ENCODE results near the gene RTN4. TPM values are rescaled to one million over a fixed set of nuclear protein-coding genes. Genes with fewer than 3 reads are reported as not detected.

The RTN4 gene
- total RNA-seq, 2 experiments from 2014 or later = 84.9 to 85.7 TPM

- Mint-ChIP-seq H3K27ac (no peak overlapping the region), H3K27me3 (no peaks in the 10 kb centered on the region), H3K9me3 (no peaks in the 10 kb centered on the region), H3K36me3 (ENCODE audit: low read depth) (no peaks in the 10 kb centered on the region), H3K4me1 (ENCODE audit: low read depth) (no peaks in the 10 kb centered on the region), H3K4me3 (no peak overlapping the region)
- Histone ChIP-seq H3K27ac (ENCODE audit: low read depth in 1 of 2, low read length in 2 of 2) (no peak overlapping the region), H3K9me3 (ENCODE audit: control insufficient read depth in 1 of 2, insufficient read depth in 1 of 2, low read length in 2 of 2) (peaks cover 8 to 15% of the 10 kb centered on the region in 2 experiments), H3K36me3 (ENCODE audit: insufficient read depth, low read length) (no peaks in the 10 kb centered on the region), H3K27me3 (ENCODE audit: control insufficient read depth in 1 of 2, insufficient read depth in 2 of 2, low read length in 2 of 2) (no peaks in the 10 kb centered on the region), H3K4me1 (ENCODE audit: insufficient read depth, low read length) (peaks cover 3% of the 10 kb centered on the region), H3K4me3 (ENCODE audit: low read length) (no peak overlapping the region)
- DNase-seq = no peak
- POLR2A ChIA-PET = no interaction called here
- intact Hi-C loops (cut with DNase I, micrococcal nuclease) = no loop called here
- no peak for TF ChIP-seq CTCF (IDR thresholded peaks at IDR 0.05)
- no peak for ATAC-seq (ENCODE audit: poor library complexity)
- CTCF ChIA-PET = interaction anchor here (0.6 kb wide), 1 partner anchor 572 kb away, joined by 3 read pairs; no protein-coding TSS in a partner anchor
These were observed 113.5 kb downstream of the RTN4 start for GRCh38 chr2:54936766-54937165.

- no peaks in the 10 kb centered on the region for H3K4me1 ChIP-seq (ENCODE audit: insufficient read depth, low read length)
- H3K27me3 ChIP-seq (ENCODE audit: control insufficient read depth in 1 of 2, insufficient read depth in 2 of 2, low read length in 2 of 2) = no peaks in the 10 kb centered on the region
- DNase-seq (no peak), ATAC-seq (ENCODE audit: poor library complexity) (no peak)
- no peak overlapping the region for H3K27ac ChIP-seq (ENCODE audit: low read depth in 1 of 2, low read length in 2 of 2)
- no peaks in the 10 kb centered on the region for H3K36me3 ChIP-seq (ENCODE audit: insufficient read depth, low read length)
- ChIA-PET POLR2A (interaction anchor here (0.8 kb wide), 1 partner anchor 93 kb away, joined by 4 read pairs; no protein-coding TSS in a partner anchor), CTCF (no interaction called here)
- H3K4me3 Mint-ChIP-seq = no peak overlapping the region
- H3K36me3 Mint-ChIP-seq (ENCODE audit: low read depth) = no peaks in the 10 kb centered on the region
- H3K9me3 Mint-ChIP-seq = no peaks in the 10 kb centered on the region
- H3K4me1 Mint-ChIP-seq (ENCODE audit: low read depth) = no peaks in the 10 kb centered on the region
- no peak overlapping the region for H3K27ac Mint-ChIP-seq
- H3K9me3 ChIP-seq (ENCODE audit: control insufficient read depth in 1 of 2, insufficient read depth in 1 of 2, low read length in 2 of 2) = peaks cover 8 to 15% of the 10 kb centered on the region in 2 experiments
- no peaks in the 10 kb centered on the region for H3K27me3 Mint-ChIP-seq
- intact Hi-C loops (cut with DNase I, micrococcal nuclease) = no loop called here
- TF ChIP-seq CTCF (IDR thresholded peaks at IDR 0.05) = no peak
- no peak overlapping the region for H3K4me3 ChIP-seq (ENCODE audit: low read length)
These were observed 114.9 kb downstream of the RTN4 start for GRCh38 chr2:54935389-54935788.

GRCh38 chr2:54931473-54931872 lies 118.8 kb downstream of the RTN4 start:
- H3K36me3 Mint-ChIP-seq (ENCODE audit: low read depth) = no peaks in the 10 kb centered on the region
- ChIA-PET CTCF (no interaction called here), POLR2A (no interaction called here)
- intact Hi-C loops (cut with DNase I, micrococcal nuclease) = no loop called here
- H3K4me1 Mint-ChIP-seq (ENCODE audit: low read depth) = no peaks in the 10 kb centered on the region
- no peak for ATAC-seq (ENCODE audit: poor library complexity)
- H3K27me3 Mint-ChIP-seq = peaks cover 11% of the 10 kb centered on the region
- no peak overlapping the region for H3K27ac Mint-ChIP-seq
- H3K9me3 ChIP-seq (ENCODE audit: control insufficient read depth in 1 of 2, insufficient read depth in 1 of 2, low read length in 2 of 2) = peaks cover 0 to 4% of the 10 kb centered on the region in 2 experiments
- H3K27me3 ChIP-seq (ENCODE audit: control insufficient read depth in 1 of 2, insufficient read depth in 2 of 2, low read length in 2 of 2) = no peaks in the 10 kb centered on the region
- H3K9me3 Mint-ChIP-seq = no peaks in the 10 kb centered on the region
- no peaks in the 10 kb centered on the region for H3K36me3 ChIP-seq (ENCODE audit: insufficient read depth, low read length)
- no peak overlapping the region for H3K4me3 ChIP-seq (ENCODE audit: low read length)
- H3K4me1 ChIP-seq (ENCODE audit: insufficient read depth, low read length) = no peaks in the 10 kb centered on the region
- no peak overlapping the region for H3K4me3 Mint-ChIP-seq
- DNase-seq = no peak
- TF ChIP-seq CTCF (IDR thresholded peaks at IDR 0.05) = no peak
- H3K27ac ChIP-seq (ENCODE audit: low read depth in 1 of 2, low read length in 2 of 2) = no peak overlapping the region
